SJSA1 (cell line): ENCODE results near the gene CASS4. TPM values are rescaled to one million over a fixed set of nuclear protein-coding genes. Genes with fewer than 3 reads are reported as not detected.
A peak's percentile ranks its signal among the peaks of the same experiment; 100 is the strongest.

ENCODE experiments used
- DNase-seq, 2 experiments: peaks; one replicate each; pipeline ENCODE4 v3.0.0-alpha.2; 2015 to 2020; ENCODE audit warnings: low spot score in 2 of 2, low read depth in 1 of 2
- H3K27ac ChIP-seq: fragments of 250-450 bp; sonication (Bioruptor Pico); 2 replicates; pipeline ENCODE4 v1.5.1; 2020; ENCODE audit warnings: mild to moderate bottlenecking, moderate library complexity
- H3K27me3 ChIP-seq: fragments of 250-450 bp; sonication (Bioruptor Pico); replicated peaks from 2 replicates; pipeline ENCODE4 v1.5.1; 2020; ENCODE audit warnings: mild to moderate bottlenecking, moderate library complexity
- H3K36me3 ChIP-seq: fragments of 250-450 bp; sonication (Bioruptor Pico); 2 replicates; pipeline ENCODE4 v1.5.1; 2020; ENCODE audit warnings: mild to moderate bottlenecking
- H3K4me1 ChIP-seq: fragments of 250-450 bp; sonication (Bioruptor Pico); replicated peaks from 2 replicates; pipeline ENCODE4 v1.6.1; 2021; ENCODE audit warnings: mild to moderate bottlenecking
- H3K4me3 ChIP-seq: fragments of 250-450 bp; sonication (Bioruptor Pico); 2 replicates; pipeline ENCODE4 v1.5.1; 2020; ENCODE audit warnings: mild to moderate bottlenecking
- H3K9me3 ChIP-seq: fragments of 250-450 bp; sonication (Bioruptor Pico); replicated peaks from 2 replicates; pipeline ENCODE4 v1.5.1; 2020; ENCODE audit warnings: mild to moderate bottlenecking
- total RNA-seq: library from RNA; depleted of rRNA; stranded (reverse); fragments of >200 nt; shearing (Covaris generic); gene quantifications from 2 replicates; pipeline ENCODE4 v1.2.3, GENCODE V29; 2014

The CASS4 gene
- total RNA-seq, 1 experiment from 2014 or later, result not detected

DNA sequence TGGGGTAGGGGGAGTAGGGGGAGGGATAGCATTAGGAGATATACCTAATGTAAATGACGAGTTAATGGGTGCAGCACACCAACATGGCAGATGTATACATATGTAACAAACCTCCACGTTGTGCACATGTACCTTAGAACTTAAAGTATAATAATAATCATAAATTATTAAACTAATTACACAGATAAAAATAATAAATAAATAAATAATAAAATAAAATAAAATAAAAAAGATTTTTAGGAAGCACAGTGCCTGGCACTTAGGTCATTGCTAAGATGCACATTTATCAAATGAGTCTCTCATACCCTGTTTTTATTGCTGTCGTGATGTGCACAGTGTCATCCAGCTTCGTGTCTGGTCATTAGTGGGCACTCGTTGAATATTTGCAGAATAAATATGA is 37.4 kb downstream of the CASS4 start:
- DNase-seq, result no peak
- no peaks in the 10 kb centered on the region for H3K9me3 ChIP-seq
- H3K4me3 ChIP-seq, result no peak overlapping the region
- H3K36me3 ChIP-seq, result no peaks in the 10 kb centered on the region
- no peak overlapping the region for H3K27ac ChIP-seq
- no peaks in the 10 kb centered on the region for H3K27me3 ChIP-seq
- H3K4me1 ChIP-seq, result no peaks in the 10 kb centered on the region

DNA sequence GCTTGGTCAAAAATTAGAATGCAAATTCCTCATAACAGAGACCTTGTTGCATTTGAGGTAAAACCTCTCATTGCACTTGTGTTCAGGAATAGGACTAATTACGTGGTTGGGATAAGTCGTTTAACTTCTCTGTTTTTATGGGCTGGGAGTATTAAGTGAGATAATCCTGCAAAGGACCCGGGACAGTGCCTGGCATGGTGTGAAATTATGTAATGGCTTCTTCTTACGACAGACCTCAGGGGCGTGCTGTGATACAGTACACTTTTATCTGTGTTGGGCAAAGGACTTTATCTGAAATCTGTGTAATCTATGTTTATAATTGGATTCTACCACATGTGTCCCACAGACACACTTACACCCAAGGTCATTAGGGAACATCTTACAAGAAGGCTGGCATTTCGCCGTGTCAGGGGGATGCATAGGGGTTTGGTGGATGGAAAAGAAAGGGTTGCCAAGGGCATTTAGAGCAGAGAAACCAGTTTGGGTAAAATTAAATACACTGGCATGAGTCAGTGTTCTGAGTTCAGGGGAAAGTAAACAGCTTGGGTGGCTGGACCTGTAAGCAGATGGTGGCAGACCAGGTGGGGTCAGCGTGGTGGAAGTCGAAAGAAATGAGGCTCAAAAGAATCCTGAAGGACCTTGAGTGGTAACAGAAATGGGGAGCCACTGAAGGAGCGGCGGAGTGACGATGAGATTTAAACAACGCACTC is 39.2 kb downstream of the CASS4 start:
- Histone ChIP-seq H3K36me3 (no peaks in the 10 kb centered on the region), H3K4me3 (no peak overlapping the region), H3K27ac (no peak overlapping the region), H3K27me3 (no peaks in the 10 kb centered on the region), H3K9me3 (no peaks in the 10 kb centered on the region), H3K4me1 (no peaks in the 10 kb centered on the region)
- DNase-seq, result no peak

DNA sequence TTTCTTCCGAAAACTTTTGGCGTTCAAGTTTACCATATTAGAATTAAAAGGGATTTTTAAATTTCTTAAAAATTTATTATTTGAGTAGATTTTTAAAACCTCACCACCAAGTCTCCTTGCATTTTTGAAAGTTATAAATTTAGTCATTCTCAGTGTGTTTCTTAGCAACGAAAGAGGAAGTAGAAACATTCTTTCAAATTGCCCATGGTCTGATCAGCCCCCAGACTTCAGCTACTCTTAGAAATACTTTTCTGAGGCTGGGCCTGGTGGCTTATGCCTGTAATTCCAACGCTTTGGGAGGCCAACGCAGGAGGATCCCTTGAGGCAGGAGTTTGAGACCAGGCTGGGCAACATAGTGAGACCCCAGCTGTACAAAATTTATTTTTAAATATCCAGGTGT is 41.3 kb downstream of the CASS4 start:
- H3K27me3 ChIP-seq, result no peaks in the 10 kb centered on the region
- H3K36me3 ChIP-seq, result no peaks in the 10 kb centered on the region
- H3K4me1 ChIP-seq, result no peaks in the 10 kb centered on the region
- DNase-seq, result no peak
- no peak overlapping the region for H3K4me3 ChIP-seq
- no peak overlapping the region for H3K27ac ChIP-seq
- H3K9me3 ChIP-seq, result no peaks in the 10 kb centered on the region

DNA sequence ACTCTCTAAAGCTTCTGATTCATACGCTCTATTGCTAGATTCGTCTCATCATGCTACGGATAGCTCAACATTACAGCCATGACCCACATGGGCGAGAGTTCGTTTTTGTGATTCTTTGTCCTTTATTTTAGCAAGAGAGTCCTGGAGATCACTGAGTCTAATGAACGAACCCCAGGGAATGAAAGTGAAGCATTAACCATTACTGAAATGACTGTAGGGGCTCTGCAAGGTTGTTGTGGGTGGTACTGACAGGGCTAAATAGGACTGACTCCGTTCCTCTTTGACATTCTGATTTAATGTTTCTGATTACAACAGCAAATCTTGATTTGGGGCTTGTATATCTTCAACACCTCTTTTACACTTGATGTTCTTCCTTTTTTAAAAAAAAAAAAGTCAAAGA is 42.7 kb downstream of the CASS4 start:
- Histone ChIP-seq H3K4me3 (no peak overlapping the region), H3K9me3 (no peaks in the 10 kb centered on the region), H3K36me3 (no peaks in the 10 kb centered on the region), H3K27ac (no peak overlapping the region), H3K27me3 (no peaks in the 10 kb centered on the region; the same call in 1 of the 2 replicates), H3K4me1 (no peaks in the 10 kb centered on the region)
- no peak for DNase-seq

DNA sequence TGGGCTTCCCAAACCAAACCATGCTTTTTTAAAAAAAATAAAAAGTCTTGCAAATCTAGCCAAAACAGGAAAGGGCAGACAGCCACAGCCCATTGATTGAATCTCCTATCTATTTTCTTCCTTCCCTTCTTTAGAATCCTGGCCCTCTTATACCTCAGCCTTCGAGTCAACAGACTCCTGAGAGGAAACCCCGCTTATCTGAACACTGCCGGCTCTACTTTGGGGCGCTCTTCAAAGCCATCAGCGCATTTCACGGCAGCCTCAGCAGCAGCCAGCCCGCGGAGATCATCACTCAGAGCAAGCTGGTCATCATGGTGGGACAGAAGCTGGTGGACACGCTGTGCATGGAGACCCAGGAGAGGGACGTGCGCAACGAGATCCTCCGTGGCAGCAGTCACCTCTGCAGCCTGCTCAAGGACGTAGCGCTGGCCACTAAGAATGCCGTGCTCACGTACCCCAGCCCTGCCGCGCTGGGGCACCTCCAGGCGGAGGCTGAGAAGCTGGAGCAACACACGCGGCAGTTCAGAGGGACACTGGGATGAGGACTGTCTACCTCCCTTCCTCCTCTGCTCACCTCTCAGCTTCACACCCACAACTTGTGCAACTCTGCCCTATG is 46.3 kb downstream of the CASS4 start:
- Histone ChIP-seq H3K27me3 (peaks cover 4% of the 10 kb centered on the region; the same call in 1 of the 2 replicates), H3K4me3 (no peak overlapping the region), H3K9me3 (no peaks in the 10 kb centered on the region), H3K4me1 (no peaks in the 10 kb centered on the region), H3K36me3 (no peaks in the 10 kb centered on the region), H3K27ac (no peak overlapping the region)
- DNase-seq, result no peak

DNA sequence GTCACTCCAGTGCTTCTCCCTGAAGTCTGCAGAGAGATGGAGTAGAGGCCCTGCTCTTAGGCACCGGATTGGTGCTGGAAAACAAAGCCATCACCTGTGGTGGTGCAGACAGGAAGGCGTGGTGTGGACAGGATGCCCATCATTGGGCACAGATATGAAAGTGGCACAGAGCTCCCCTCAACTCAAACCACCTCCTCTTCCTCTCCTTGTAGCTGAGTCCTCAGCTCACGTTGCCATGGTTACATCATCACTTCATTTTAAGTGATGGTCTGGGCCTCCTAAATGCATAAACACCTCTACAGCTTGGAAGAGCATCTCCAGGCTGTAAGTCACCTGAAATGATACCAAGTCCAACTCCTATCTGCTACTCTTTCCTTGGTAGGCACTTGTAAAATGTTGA is 48.4 kb downstream of the CASS4 start:
- DNase-seq, result no peak
- Histone ChIP-seq H3K4me3 (no peak overlapping the region), H3K4me1 (no peaks in the 10 kb centered on the region)

DNA sequence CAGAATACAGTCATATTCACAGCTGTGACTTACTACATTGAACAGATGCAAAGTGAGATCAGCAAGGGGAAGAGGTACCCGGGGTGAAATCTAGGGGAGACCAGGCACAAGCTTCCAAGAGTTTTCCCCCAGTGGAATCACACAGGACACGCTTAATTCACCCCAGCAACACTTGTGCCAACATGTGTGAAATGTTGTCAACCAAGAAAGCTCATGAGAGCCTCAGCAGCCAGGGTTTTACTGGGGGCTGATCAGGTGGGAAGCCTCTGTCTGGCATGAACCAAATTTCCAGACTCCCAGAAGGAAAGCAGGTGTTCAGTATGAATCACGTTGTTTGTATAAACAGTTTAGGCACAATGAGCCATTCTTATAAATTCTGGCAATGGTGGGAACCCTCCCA is 49.5 kb downstream of the CASS4 start:
- Histone ChIP-seq H3K36me3 (no peaks in the 10 kb centered on the region), H3K27me3 (peaks cover 4% of the 10 kb centered on the region; the same call in 1 of the 2 replicates), H3K27ac (no peak overlapping the region), H3K4me3 (no peak overlapping the region), H3K4me1 (no peaks in the 10 kb centered on the region), H3K9me3 (no peaks in the 10 kb centered on the region)
- no peak for DNase-seq

More for the DNA sequence above, 48.4 kb downstream of the CASS4 start:
- Histone ChIP-seq H3K27me3 (peaks cover 4% of the 10 kb centered on the region; the same call in 1 of the 2 replicates), H3K27ac (no peak overlapping the region), H3K36me3 (no peaks in the 10 kb centered on the region), H3K9me3 (no peaks in the 10 kb centered on the region)

DNA sequence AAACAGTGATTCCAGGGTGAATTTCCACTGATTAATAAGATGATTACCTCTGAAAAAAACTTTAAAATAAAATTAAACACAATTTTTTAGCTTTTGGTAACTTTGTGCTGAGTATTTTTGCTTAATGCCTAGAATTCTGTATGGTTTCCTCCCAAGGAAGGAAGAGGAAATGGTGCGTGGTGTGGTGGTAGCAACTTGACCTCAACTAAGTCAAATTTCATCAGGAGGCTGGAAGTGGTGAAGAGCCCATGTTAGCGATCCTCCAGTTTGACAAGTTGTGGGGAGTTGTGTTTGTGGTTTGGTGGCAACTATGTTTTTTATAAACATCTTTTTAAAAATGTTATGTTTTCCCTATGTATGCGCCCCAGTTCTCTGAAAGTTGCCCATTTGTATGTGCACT is 51.4 kb downstream of the CASS4 start:
- Histone ChIP-seq H3K27ac (no peak overlapping the region), H3K9me3 (no peaks in the 10 kb centered on the region)
- DNase-seq, result no peak

DNA sequence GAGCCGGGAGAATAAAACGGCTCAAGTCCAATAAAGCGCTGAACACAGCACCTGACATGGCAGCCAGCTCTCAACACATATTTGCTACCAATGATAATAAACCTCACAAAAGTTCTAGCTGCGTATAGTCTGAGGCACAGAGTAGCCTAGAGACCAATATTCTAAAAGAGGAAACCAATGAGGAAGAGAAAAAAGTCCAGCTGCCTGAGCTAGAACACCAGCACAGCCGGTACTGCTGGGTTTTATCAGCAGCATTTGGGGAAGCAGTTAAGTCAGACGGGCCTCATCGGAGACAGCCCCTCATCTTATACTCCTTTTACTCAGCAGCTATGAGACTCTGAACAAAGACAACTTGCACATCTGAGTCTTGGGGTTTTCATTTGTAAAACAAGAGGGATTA is 53.9 kb downstream of the CASS4 start:
- no peak overlapping the region for H3K4me3 ChIP-seq
- no peak for DNase-seq
- H3K4me1 ChIP-seq, result peaks cover 6% of the 10 kb centered on the region; the same call in 1 of the 2 replicates
- H3K27me3 ChIP-seq, result no peaks in the 10 kb centered on the region; the same call in 1 of the 2 replicates
- no peaks in the 10 kb centered on the region for H3K9me3 ChIP-seq
- H3K36me3 ChIP-seq, result peaks cover 16% of the 10 kb centered on the region; the same call in 1 of the 2 replicates
- no peak overlapping the region for H3K27ac ChIP-seq

More for the DNA sequence above, 51.4 kb downstream of the CASS4 start:
- Histone ChIP-seq H3K36me3 (no peaks in the 10 kb centered on the region; the same call in 1 of the 2 replicates), H3K27me3 (peaks cover 4% of the 10 kb centered on the region; the same call in 1 of the 2 replicates), H3K4me1 (no peaks in the 10 kb centered on the region), H3K4me3 (no peak overlapping the region)

DNA sequence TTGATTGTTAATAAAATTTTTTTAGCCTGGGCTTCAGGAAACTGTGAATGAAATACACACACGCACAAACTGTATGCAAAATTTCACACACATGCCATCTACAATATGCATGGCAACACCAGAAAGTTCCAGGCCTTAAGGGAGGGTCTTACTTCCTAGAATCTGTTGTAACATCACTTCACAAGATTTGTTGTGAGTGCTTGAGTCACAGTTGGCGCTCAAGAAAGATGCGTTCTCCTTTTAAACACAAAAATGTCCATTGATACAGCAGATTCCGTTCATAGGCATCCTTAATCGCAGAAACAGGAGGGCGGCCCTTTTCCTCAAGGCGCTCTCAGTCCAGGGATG is 55.9 kb downstream of the CASS4 start:
- H3K4me1 ChIP-seq, result peaks cover 6% of the 10 kb centered on the region; the same call in 1 of the 2 replicates

DNA sequence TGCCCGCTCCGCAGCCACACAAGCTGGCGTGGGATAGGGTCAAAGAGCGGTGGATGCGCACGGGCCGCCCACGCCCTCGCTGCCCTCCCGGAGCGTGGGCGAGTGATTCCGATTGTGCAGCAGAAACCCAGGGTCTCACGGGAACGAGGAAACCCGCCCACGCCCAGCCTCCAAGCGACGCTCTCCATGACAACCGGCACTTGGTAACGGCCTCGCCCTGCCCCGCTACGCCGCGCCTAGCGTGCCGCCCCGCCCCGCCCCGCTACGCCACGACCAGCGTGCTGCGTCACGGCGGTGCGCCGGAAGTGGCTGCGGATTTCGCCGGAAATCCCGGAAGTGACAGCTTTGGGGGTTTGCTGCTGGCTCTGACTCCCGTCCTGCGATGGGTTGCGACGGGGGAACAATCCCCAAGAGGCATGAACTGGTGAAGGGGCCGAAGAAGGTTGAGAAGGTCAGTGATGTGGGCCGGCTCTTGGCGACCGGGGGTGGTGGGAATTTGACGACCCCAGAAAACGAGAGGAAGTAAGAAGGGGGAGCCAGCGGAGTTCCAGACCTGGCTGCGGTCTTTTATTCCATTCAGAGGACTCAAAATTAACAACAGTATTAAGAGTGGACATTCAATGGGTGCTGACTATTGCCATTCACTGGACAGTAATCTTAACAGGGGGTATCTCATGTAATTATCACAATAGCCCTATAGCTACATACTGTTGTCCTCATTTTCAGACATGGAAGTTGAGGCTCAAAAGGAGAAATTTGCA is 56.4 kb downstream of the CASS4 start, which contains the start of gene RTF2:
Gene RTF2, plus strand, starts transcription at position 312 of the 761 bp plus-strand sequence. Its CDS starts 71 bp downstream, at position 383.
- Histone ChIP-seq H3K36me3 (peaks cover 24% of the 10 kb centered on the region), H3K4me1 (peaks cover 6% of the 10 kb centered on the region; the same call in 1 of the 2 replicates), H3K4me3 (peak within 1 kb of the TSS; percentile 62), H3K27me3 (no peaks in the 10 kb centered on the region; the same call in 1 of the 2 replicates), H3K9me3 (no peaks in the 10 kb centered on the region), H3K27ac (peak within 1 kb of the TSS; percentile 73)
- peak; percentile 86 to 91 for DNase-seq

More for the DNA sequence above, 55.9 kb downstream of the CASS4 start:
- Histone ChIP-seq H3K27me3 (no peaks in the 10 kb centered on the region; the same call in 1 of the 2 replicates), H3K4me3 (peak overlapping the region; percentile 62), H3K36me3 (peaks cover 18% of the 10 kb centered on the region), H3K9me3 (no peaks in the 10 kb centered on the region), H3K27ac (peak overlapping the region; percentile 73)
- DNase-seq, result no peak

DNA sequence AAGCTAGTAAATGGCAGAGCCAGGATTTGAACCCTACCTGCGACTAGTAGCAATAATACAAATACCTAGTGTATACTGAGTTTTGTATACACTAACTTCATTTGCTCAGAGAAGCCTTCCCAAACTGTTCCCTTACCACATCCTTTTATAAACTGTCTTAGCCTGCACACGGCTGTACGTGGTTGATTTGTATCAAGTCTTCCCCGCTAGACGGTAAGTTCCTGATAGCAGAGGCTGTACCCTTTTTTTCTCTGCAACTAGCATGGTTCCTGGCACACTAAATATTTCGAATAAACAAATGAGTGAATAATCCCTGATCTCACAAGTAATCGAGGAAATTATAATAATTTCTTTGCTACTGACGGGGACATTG is 57.0 kb downstream of the CASS4 start:
- peaks cover 6% of the 10 kb centered on the region; the same call in 1 of the 2 replicates for H3K4me1 ChIP-seq
- peaks cover 29% of the 10 kb centered on the region for H3K36me3 ChIP-seq
- DNase-seq, result no peak
- no peaks in the 10 kb centered on the region for H3K9me3 ChIP-seq
- H3K4me3 ChIP-seq, result peak overlapping the region; percentile 62
- H3K27me3 ChIP-seq, result no peaks in the 10 kb centered on the region; the same call in 1 of the 2 replicates
- H3K27ac ChIP-seq, result peak overlapping the region; percentile 73

DNA sequence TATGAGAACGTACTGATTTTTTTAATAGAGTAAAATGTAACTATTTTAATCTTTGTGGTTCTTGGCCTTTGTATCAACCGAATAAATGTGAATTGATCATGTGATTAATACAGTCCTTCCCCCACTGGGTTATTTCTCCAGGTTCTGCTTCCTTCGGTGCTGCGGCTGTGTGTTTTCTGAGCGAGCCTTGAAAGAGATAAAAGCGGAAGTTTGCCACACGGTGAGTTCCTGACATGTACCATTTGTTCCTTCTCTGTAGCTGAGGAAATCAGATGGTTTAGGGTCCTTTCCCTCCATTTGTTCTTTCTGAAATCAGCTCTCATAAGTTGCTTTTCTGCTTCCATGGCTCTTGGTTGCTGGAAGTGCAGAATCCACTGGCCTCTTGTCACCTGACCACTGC is 71.9 kb downstream of the CASS4 start:
- Histone ChIP-seq H3K27ac (no peak overlapping the region), H3K36me3 (peaks cover 94% of the 10 kb centered on the region), H3K4me1 (no peaks in the 10 kb centered on the region), H3K27me3 (no peaks in the 10 kb centered on the region), H3K4me3 (no peak overlapping the region), H3K9me3 (no peaks in the 10 kb centered on the region)
- DNase-seq, result no peak
